GDM1 (cell line): Measurements from ENCODE around the gene ITLN2.
"Not testable (repeated sequence)": the region's sequence is repeated elsewhere in the genome, so short reads cannot be mapped to it uniquely, and the experiment has no call there.

Experiments
- DNase-seq: peaks from one replicate; lab custom pipeline; 2025; lab: John Stamatoyannopoulos, UW

The ITLN2 gene

GRCh38 chr1:160952129-160952510 lies 2.5 kb downstream of the ITLN2 start:
- DNase-seq, result no peak

- peak; percentile 78 for DNase-seq
Observed at GRCh38 chr1:160951443-160952128, 3.0 kb downstream of the ITLN2 start.

GRCh38 chr1:160950657-160951056 lies 4.0 kb downstream of the ITLN2 start:
- DNase-seq, result no peak

GRCh38 chr1:160949881-160950280 lies 4.7 kb downstream of the ITLN2 start:
- no peak for DNase-seq

- DNase-seq, result not testable (repeated sequence)
Observed at GRCh38 chr1:160949216-160949880, 5.3 kb downstream of the ITLN2 start.

GRCh38 chr1:160947174-160947759 lies 7.3 kb downstream of the ITLN2 start:
- DNase-seq, result not testable (repeated sequence)

- DNase-seq, result not testable (repeated sequence)
Observed at GRCh38 chr1:160945881-160946280, 8.7 kb downstream of the ITLN2 start.

GRCh38 chr1:160945079-160945478 lies 9.5 kb downstream of the ITLN2 start:
- no peak for DNase-seq

GRCh38 chr1:160942926-160943325 lies 11.7 kb downstream of the ITLN2 start:
- no peak for DNase-seq

GRCh38 chr1:160936666-160937065 lies 17.9 kb downstream of the ITLN2 start:
- DNase-seq, result not testable (repeated sequence)

GRCh38 chr1:160935527-160936258 lies 18.9 kb downstream of the ITLN2 start:
- no peak for DNase-seq

- not testable (repeated sequence) for DNase-seq
Observed at GRCh38 chr1:160933305-160933704, 21.3 kb downstream of the ITLN2 start.

GRCh38 chr1:160925652-160926244 lies 28.9 kb downstream of the ITLN2 start:
- no peak for DNase-seq

GRCh38 chr1:160924791-160925651 lies 29.6 kb downstream of the ITLN2 start:
- no peak for DNase-seq

- no peak for DNase-seq
Observed at GRCh38 chr1:160916666-160917065, 37.9 kb downstream of the ITLN2 start.

- not testable (repeated sequence) for DNase-seq
Observed at GRCh38 chr1:160913229-160913628, 41.4 kb downstream of the ITLN2 start.

- DNase-seq, result no peak
Observed at GRCh38 chr1:160911925-160912324, 42.7 kb downstream of the ITLN2 start.

- DNase-seq, result no peak
Observed at GRCh38 chr1:160911441-160911840, 43.2 kb downstream of the ITLN2 start.

- no peak for DNase-seq
Observed at GRCh38 chr1:160910170-160910750, 44.3 kb downstream of the ITLN2 start.

GRCh38 chr1:160907976-160908375 lies 46.6 kb downstream of the ITLN2 start:
- DNase-seq, result no peak

GRCh38 chr1:160905617-160905989 lies 49.0 kb downstream of the ITLN2 start:
- DNase-seq, result no peak
